GM19193 (cell line): ENCODE data around the gene CEMIP.

Experiments used
- POLR2A ChIP-seq: IDR thresholded peaks from 4 replicates; pipeline ENCODE4 v1.6.1; 2011; ENCODE audit not compliant: insufficient read depth, insufficient read length; ENCODE audit errors: extremely low read depth

The CEMIP gene

DNA sequence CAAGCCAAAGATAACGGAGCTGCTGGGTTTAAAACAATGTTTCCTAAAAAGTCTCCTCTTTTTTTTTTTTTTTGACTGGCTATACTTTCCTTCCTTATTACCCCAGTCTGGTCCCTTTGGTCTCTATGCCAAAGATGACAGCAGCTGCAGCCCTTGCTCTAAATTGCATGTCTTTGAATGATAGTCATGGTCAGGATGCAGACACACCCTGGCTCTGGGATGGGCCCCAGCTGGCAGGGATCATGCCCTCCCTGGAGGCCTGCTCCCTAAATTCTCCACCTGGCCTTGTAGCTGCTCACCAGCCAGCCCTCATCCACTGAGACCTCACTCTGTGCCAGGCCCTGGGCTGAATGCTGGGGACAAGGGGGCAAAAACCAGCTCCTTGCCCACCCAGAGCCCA lies 114.6 kb downstream of the CEMIP start:
- no peak for TF ChIP-seq POLR2A

- TF ChIP-seq POLR2A: no peak
These were observed 115.9 kb downstream of the CEMIP start for GRCh38 chr15:80895091-80895490.

GRCh38 chr15:80895965-80896364 lies 116.8 kb downstream of the CEMIP start:
- no peak for TF ChIP-seq POLR2A

GRCh38 chr15:80898040-80898439 lies 118.9 kb downstream of the CEMIP start:
- no peak for TF ChIP-seq POLR2A

DNA sequence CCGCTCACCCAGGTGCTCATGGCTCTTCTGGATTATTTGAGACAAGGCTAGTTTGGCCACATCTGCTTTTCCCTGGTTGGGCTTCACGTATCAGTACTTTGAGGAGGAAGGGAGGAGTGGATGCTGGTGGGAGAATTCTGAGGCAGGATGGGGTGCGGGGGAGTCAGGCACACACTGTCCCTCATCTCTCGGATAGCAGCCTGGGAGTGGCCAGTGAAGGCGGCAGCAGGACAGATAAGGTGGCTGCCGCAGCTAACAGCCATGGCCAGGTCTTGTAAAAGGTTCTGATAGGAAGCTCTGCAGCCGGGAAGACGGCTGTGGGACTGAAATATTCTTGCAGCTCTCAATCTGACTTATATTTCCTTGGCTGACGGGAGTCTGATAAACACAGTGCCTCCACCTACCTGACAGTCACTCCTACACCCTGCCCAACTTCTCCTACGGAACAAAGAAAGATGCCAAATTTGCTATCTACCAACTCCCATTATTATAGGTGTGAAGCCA lies 123.2 kb downstream of the CEMIP start:
- TF ChIP-seq POLR2A: no peak

GRCh38 chr15:80904998-80905397 lies 125.8 kb downstream of the CEMIP start:
- no peak for TF ChIP-seq POLR2A

- TF ChIP-seq POLR2A: no peak
These were observed 127.1 kb downstream of the CEMIP start for GRCh38 chr15:80906159-80906766.

GRCh38 chr15:80911821-80912220 lies 132.7 kb downstream of the CEMIP start:
- TF ChIP-seq POLR2A: no peak

DNA sequence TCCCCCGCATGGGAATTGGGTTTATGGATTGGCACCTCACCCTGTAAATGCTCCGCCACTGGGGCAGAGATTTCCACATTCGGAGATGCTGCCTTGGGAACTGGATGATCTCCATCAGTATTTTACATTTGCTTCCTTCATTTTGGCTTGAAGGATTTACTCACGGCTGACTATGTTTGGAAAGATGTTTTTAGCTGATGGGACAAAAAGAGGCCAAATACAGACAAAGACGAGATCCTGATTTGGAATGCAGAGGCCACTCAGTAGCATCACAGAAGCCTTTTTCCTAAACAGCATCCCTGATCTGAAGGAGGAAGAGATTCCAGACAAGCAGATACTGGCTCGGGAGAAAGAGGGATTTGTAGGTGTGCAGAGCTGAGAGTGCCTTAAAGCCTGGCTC lies 133.5 kb downstream of the CEMIP start:
- TF ChIP-seq POLR2A: no peak

GRCh38 chr15:80913541-80913940 lies 134.4 kb downstream of the CEMIP start:
- no peak for TF ChIP-seq POLR2A

GRCh38 chr15:80915472-80915871 lies 136.3 kb downstream of the CEMIP start:
- no peak for TF ChIP-seq POLR2A

DNA sequence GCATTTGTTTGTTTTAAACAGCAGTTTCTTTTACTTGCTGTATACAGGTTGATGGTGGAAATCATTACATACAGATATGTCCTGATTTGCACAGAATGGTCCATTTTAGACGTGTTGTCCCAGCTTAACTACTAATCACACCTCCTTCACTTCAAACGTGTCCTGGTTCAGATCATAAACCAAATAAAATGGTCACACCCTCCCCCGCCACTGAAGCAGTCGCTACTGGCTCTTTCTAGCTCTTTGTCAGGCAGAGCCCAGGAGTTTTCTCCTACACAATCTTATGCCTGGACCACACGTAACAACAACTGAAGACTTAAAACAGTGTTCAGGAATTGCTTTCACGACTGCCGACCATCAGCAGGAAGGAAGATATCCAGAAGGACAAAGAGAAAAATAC lies 136.9 kb downstream of the CEMIP start:
- no peak for TF ChIP-seq POLR2A

GRCh38 chr15:80918196-80918783 lies 139.1 kb downstream of the CEMIP start:
- no peak for TF ChIP-seq POLR2A

- TF ChIP-seq POLR2A: no peak
These were observed 141.1 kb downstream of the CEMIP start for GRCh38 chr15:80920271-80920699.

DNA sequence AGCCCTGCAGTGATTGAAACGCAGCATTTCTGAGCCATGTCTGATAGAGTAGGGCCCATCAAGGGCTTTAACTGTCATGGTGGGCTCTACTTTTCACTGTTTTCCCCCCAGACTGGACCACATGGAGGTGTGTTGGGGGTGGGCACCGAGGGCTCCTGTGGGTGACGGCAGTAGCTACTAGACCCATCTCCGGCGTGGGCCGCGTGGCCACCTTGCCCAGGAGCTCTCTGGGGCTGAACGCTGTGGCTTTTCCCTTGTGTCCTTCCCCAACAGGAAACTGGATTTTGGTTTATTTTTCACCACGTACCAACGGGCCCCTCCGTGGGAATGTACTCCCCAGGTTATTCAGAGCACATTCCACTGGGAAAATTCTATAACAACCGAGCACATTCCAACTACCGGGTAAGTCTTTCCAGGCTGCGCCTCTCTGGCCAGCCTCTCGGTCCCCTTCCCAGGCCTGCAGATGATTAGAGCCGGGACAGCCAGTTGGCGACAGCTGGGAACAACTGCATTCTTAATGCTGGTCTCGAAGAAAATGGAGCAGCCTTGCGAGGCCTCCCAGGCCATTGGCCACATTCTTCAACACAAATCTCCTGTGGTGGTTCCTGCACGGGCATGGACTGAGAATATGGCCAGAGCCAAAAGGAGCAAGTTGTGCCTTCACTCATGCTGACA lies 142.7 kb downstream of the CEMIP start:
- TF ChIP-seq POLR2A: no peak

GRCh38 chr15:80923668-80924067 lies 144.5 kb downstream of the CEMIP start:
- TF ChIP-seq POLR2A: no peak
